HG02678 (cell line): ENCODE measurements around the gene HOXD12.

Source experiments
- ATAC-seq: cut with Tn5 transposase; IDR thresholded peaks from one replicate; pipeline ENCODE4 v1.9.1; 2021; ENCODE audit warnings: mild to moderate bottlenecking, moderate library complexity; ENCODE audit not compliant: unreplicated experiment

HOXD12 gene, protein sequence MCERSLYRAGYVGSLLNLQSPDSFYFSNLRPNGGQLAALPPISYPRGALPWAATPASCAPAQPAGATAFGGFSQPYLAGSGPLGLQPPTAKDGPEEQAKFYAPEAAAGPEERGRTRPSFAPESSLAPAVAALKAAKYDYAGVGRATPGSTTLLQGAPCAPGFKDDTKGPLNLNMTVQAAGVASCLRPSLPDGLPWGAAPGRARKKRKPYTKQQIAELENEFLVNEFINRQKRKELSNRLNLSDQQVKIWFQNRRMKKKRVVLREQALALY

DNA sequence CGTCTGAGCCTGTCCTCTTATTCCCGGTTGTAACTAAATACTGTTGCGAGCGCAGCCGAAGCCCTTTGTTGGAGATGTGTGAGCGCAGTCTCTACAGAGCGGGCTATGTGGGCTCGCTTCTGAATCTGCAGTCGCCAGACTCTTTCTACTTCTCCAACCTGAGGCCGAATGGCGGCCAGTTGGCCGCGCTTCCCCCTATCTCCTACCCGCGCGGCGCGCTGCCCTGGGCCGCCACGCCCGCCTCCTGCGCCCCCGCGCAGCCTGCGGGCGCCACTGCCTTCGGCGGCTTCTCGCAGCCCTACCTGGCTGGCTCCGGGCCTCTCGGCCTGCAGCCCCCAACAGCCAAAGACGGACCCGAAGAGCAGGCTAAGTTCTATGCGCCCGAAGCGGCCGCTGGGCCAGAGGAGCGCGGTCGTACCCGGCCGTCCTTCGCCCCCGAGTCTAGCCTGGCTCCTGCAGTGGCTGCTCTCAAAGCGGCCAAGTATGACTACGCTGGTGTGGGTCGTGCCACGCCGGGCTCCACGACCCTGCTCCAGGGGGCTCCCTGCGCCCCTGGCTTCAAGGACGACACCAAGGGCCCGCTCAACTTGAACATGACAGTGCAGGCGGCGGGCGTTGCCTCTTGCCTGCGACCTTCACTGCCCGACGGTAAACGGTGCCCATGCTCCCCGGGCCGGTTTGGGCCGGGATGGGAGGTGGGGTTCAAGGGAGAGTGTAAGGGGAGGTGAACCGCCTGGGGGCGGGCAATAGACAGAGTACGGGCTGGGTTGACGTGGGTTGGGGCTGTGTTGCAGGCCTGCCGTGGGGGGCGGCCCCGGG, at the start of gene HOXD12:
TSS of gene HOXD12 (plus strand) at position 68 of the 819 bp plus-strand sequence. CDS start at position 75, 7 bp downstream.
- ATAC-seq, result no peak

DNA sequence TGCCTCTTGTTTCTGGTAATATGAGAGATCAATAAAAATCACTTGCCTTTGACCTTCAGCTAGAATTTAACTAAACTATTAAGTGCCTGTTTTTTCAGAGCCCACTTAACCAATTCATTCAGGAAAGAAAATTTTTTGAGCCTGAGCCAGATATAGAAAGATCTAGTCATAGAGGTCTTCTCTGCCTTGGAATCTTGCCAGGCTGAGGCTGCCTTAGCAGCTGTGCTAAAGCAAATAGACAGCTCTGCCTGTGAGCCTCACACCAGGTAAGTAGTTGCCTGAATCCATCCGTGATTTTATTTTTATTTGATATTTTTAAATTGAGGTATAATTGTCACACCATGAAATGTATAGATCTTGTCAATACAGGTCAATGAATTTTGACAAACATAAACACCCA, 43.2 kb upstream of the HOXD12 start:
- no peak for ATAC-seq

DNA sequence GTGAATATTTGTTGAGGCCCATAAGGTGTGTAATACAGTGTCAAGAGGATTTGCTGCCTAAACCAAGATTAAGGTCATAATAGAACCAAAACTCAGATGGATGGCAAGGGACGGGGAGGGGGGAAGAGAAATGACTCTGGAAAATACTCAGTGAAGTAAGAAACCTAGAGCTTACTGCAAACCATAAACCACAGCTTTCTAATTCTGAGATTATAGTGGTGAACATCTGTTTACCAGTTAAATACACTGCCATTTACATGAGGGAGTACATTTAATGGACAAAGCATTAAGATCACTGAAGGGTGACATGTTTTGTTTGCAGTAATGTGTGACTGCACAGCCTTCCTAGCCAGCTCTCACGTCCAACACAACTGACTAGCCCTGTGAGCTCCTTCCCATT, 35.6 kb upstream of the HOXD12 start:
- ATAC-seq, result no peak

DNA sequence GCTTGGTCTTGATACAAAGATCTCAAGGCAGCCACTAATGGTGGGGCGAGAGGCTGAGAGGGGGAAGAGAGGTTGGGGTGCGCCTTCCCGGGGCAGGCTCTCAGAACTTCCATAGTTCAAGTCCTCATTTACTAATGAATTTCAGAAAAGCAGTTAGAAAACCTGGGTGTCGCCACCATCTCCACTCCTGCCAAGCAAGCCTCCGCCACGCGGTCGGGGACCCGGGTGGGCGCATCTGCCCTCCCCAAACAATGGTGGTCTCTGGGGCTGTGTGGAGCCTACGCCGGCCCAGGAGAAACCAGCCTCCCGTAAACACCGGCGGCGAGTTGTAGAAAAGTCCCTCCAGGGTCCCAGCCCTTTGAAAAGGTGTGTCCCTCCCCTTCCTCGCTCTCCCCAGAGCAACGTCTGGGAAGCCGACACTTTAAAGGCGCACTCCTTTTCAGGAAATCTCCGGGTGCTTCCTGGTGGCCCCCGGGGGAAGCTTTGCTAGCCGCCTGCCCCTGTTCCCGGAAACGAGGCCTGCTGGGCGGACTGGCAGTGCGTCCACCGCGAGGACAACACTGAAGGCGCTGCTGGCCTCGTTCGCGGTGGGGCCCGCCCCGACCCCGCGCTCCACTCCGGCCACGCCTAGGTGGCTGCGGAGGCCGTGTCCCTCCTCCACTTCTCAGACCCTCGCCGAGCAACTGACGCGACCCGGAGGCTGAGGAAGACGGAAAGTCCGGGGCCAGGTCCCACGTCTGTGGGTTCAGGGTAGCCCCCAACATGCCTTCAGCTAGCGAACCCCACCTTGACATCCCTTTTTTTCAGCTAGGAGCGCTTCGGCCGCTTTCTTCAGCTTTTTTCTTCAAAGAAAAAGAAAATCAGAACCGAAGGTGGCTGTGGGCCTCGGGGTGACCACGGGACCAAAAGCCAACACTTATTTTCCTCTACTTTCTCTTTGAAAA, 32.7 kb upstream of the HOXD12 start:
- ATAC-seq, result no peak

DNA sequence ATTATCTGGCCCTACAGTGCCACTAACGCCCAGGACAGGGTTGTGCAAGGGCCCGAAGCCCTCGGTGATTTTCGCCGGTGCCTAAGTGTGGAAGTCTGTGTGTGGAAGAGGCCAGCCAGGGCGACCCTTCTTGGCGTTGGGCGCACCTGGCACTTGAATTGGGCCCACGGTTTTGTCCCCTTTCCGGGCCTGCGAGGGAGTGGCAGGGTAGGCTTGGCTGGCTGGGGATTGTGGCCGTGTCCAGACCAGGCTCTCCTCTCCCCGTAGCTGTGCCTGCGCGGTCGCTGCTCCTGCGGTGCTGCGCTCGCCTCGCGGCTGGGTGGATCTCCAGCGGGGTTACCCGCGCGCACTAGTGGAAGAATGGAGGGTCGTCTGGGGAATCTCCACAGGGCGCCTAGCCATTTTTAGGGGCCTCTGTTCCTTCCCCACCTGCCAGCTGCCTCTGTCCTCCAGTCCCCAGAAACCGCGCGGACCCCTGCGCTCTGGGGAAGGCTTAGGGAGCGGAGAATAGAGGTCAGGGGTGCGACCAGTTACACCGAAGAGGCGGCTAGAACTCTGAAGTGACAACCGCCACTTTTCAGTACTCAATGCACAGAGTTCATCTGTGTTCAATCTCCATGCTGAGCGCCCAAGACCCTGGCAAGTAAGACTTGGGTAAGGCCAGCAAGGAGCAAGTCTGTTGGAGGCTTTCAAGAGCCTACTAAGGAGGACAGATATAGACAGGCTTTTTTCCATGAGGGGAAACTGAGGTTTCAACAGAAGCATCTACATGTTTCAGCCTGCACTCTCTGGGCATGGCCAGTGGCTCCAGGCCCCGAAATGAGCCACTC, 31.8 kb upstream of the HOXD12 start:
- no peak for ATAC-seq

DNA sequence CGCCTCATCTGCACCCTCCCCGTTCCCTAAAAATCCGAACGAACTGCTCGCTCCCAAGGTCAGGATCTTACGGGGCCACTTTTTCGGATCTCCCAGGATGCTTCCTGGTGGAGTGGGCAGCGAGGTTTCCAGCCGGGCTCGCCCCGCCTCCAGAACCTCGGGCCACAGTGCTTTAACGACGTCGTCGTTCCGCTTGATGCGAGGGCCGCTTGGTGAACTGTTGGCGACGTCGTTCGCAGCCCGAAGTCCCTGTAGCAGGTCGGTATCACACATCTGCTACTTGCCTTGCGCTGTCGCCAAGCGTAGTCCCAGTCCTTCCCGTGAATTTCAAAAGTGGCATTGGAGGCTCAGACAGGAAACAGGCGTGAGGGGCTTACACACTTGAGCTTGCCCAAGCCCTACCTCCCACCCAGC, 31.2 kb upstream of the HOXD12 start:
- no peak for ATAC-seq

DNA sequence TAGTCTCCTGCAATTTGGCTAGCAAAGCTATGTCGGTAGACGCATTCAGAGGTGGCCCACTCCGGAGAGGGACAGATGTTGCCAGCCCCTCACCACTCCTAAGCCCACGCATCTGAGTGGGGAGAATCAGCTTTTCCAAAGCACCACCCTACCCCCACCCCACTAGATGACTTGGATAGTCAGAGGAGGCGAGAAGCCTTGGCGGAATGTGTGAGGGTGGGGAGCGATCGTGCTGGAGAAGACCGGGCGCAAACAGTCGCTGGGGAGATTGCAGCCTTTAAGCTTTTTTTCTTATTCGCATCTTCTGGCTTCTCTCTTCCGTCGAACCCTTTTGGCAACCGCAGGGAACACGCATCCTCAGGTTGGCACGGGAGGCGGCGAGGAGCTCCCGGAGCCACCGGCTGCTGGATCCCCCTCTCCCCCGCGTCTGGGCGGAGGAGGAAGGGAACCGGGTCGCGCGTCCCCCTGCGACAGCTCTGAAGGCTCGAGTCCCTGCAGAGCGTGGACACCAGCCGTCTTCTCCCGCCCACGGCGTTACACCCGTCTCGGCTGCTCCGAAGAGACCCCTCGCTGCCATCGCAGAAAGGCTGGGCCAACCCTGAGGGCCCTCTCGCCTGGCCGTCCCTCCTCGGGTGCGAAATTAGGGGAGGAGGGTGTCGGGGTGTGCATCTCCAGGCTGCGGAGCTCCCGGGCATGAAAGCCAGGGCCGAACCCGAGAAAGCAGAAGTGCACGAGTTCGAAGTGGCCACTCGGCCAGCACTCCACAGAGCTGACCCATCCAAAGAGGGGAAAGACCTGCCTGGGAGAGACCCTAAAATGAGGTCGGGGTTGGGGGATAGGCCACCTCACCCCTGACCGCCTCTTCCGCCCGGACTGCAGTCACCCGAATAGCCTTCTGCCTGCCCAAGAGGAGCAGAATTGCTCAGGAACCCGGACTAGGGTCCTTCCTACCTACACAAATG, 28.0 kb upstream of the HOXD12 start:
- ATAC-seq, result no peak

DNA sequence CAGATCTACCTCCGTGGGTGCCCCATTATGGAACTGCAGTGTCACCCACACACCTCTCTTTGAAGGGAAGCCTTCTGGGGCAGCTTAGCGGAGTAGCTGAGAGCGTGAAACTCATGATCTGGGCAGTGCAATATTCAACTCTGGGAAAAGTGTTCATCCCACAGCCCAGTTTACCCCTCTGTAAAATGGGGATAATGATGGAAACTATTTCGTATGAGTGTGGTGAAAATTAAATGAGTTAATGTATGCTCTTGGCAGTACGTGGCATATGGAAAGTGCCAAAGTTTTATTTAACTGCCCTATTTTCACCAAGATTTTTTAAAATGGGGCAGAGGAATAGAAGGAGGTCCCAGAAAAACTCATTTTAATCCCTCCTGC, 27.3 kb upstream of the HOXD12 start:
- ATAC-seq, result no peak

DNA sequence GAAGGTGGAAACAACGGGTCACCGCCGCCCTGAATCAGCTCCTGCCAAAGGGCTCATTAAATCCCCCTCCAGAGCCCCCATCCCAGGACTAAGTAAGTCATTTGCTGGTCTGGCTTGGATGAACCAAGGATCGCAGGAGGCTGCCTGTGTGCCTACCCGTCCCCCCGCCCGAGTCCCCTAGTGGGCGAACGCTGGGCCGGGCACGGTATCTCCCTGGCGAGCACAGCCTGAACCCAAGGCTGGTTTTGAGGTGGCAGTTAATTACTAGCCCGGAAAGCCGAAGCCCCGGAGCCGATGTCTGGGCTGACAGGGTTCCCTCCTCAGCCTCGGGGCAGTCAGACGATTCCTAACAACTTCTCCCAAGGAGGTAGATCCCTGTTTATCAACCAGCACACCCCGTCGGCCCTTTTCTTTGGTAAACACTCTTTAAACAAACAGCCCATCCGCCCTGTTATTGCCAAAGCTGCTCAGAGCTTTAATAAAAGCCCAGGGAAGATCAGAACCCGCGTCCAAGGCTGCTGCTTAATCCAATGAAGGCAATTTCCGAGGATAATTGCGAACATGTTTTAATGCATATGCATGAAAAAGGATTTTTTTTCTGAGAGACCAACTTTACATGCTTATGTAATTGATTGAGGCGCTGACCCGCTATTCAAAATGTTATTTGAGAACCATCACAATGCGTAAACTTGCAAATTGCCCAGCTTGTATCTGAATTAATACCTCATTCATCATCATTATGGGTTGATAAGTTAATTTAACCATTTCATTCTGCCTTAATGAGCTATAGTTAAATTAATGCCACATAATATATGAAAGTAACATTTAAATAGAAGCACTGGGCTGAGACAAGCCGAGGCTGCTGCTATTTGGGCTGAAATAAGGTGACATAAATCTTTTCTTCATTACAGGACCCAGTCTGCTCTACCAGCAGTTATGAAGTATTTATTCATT, 26.4 kb upstream of the HOXD12 start:
- no peak for ATAC-seq

DNA sequence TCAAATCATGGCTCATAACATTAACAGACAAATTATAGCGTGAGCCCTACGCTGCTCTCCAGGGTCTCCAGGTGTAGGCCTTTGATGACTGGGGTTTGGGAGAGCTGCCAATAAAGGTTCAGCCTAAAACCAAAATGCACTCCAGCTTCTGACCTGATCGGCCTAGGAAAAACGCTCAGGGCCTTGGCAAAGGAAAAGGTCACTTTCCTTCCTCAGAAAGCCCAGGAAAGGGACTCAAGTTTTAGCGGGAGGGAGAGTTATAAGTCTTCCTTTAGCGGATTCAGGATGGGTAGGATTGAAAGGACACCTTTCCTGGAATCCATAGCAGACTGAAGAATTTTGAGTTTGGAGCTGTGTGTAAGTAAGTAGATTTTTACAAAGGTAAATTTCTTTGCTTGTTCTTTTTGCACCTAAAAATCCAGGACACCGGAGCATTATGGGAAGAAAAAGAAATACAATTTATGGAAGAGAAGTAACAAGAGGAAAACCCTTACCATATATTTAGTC, 24.6 kb upstream of the HOXD12 start:
- ATAC-seq, result no peak

DNA sequence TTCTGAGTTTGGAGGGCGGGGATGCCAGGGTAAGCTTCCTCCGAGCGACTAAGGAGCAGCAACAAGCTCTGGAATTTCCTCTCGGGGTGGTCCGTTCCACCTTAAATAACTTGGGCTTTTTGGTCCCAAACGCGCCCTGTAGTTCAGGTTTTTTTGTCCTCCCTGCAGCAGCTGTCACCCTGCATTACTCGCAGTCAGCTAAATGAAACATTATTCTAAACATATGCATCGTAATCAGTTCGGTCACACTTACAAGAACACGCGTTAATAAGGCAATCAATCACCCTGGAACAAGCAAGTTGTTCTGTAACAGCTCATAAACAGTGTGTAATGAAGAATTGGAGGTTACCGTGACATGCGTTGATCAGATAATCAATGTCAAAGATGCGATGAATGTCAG, 24.1 kb upstream of the HOXD12 start:
- no peak for ATAC-seq

DNA sequence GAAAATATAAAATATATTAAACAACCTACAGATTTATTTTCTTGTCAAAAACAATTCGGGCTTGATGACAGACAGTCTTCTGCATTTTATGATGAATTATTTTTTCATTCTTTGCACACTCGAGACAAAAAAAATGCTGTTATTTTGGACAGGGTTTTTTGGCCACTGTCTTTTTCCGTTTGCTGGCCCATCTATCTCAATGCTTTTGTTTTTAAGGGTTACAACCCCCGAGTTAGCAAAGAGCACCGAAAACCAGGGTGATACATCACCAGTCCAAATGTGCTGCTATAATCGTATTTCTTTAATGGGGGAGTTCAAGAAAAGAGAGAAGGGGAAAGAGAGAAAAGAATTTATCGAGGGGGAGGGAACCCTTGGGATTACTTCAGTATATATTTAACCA, 23.5 kb upstream of the HOXD12 start:
- no peak for ATAC-seq

DNA sequence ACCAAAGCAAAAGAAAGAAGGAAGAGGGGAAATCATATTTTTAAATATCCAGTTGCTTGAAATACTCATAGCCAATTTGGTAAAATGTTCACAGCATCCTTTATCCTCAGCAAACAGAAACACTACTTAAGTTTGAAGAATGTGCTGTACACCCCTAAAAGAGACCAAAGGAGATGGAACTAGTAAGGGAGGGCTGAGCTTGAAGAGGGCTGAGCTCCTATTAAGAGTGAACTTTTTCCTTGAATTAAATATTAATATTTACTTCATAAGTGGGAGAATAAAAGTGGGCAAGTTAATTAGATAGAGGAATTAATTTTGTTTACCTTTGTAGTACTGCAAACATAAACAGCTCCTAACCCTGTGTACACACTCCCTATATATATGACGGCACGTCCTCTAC, 22.8 kb upstream of the HOXD12 start:
- ATAC-seq, result no peak

DNA sequence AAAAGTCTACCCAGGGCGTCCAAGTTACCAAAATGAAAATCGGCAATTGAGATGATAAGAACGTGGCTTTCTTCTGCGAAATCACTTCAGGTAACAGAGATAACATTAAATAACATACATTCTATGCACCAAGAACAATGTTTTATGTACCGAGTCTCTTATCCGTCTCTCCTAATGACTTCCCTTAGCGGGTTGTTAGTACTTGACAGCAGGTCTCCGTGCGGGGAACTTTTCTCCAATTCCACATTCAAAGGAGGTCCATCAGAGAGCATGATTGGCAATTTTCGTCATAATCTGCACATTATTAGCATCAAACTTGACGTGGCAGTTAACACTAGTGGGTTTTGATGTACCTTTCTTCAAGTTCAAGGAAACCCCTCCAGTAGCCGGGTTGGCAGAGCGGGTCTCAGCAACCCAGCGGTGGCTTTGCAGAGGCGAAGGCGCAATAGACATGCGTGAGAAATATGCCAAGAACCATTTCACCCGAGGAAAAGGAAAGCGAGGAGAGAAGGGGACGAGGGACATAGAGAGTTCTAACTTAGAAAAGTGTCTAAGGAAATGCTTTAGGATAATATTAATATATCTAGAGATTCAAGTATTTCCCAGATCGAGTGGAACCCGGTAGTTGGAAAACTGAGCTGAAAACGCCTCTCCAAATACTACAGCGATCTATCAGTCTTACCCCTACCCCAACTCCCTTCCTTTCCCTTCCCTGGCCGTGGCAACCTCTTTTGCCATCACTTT, 20.9 kb upstream of the HOXD12 start:
- no peak for ATAC-seq

DNA sequence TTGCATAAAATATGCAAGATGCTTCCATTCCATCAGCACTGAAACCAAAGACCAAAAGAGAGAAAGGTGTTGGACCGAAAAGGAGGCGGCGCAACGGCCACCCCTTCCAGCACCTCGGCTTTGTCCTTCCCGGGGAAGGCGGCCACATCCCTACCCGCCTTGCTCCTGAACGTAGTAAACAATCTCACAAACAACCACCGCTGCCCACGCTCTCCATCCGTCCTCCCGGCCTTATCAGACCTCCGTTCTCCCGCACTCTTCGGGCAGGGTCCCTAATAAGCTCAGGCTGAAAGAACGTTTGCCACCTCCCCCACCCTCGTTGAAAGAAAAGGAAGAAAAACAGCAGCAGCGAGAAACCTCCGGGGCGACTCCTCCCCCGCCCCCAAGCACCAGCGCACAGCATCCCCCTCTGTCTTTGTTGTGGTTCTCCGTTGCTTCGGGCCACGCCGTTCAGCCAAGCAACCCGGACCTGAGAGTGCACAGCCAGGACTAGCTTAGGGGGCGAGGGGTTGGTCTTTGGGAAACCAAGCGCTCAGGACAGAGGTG, 20.2 kb upstream of the HOXD12 start:
- ATAC-seq, result no peak

DNA sequence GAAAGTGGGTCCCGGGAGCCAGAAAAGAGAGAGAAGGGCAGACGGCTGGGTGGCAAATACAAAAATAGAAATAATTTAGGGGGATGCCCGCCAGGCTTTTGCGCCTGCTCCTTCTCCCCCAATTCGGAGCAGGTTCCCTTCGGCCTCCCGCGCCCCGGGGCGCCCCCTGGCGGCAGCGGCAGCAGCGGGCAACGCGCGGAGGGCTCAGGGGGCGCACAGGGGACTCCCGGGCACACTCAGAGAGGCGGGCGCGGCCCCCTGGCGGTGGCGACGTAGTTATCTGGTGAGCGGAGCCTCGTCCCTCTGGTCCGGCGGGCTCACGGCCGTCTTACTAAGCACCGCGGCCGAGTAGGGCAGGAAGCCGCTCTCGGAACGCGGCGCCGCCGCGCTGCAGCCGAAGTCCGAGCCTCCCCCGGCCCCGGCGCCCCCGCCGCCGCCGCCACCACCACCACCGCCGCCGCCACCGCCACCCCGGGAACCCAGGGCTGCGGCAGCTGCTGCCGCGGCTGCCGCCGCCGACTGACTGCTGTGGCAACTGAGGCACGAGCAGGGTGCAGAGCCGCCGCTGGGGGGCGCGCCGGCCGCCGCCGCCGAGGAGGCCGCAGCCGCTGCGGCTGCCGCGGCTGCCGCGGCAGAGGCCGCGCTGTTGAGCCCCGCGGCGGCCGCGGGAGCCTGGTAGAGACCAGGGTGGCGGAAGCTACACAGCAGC, 19.6 kb upstream of the HOXD12 start:
- ATAC-seq, result no peak
